Mucosa of rectum (tissue), 2 donors: ENCODE measurements around the gene OSCP1.

ENCODE experiments used
- H3K27ac ChIP-seq, 2 donors: one replicate each; pipeline ENCODE4 v1.7.0; 2013; ENCODE audit warnings: inconsistent platforms in 2 of 2, low read depth in 2 of 2, low read length in 2 of 2
- H3K27me3 ChIP-seq, 2 donors: one replicate each; pipeline ENCODE4 v1.7.0; 2013; ENCODE audit warnings: low read length in 2 of 2; ENCODE audit not compliant: control insufficient read depth in 2 of 2, insufficient read depth in 2 of 2
- H3K36me3 ChIP-seq, 2 donors: one replicate each; pipeline ENCODE4 v1.7.0; 2013; ENCODE audit warnings: low read length in 2 of 2; ENCODE audit not compliant: control insufficient read depth in 2 of 2, insufficient read depth in 2 of 2
- H3K4me1 ChIP-seq, 2 donors: one replicate each; pipeline ENCODE4 v1.7.0; 2013; ENCODE audit warnings: low read length in 2 of 2, mild to moderate bottlenecking in 1 of 2; ENCODE audit not compliant: control insufficient read depth in 2 of 2, insufficient read depth in 2 of 2
- H3K4me3 ChIP-seq, 2 donors: one replicate each; pipeline ENCODE4 v1.7.0; 2013; ENCODE audit warnings: low read length in 2 of 2
- H3K9ac ChIP-seq, 2 donors: one replicate each; pipeline ENCODE4 v1.7.0; 2013; ENCODE audit warnings: low read length in 2 of 2, low read depth in 1 of 2, mild to moderate bottlenecking in 1 of 2
- H3K9me3 ChIP-seq, 2 donors: one replicate each; pipeline ENCODE4 v1.7.0; 2013; ENCODE audit warnings: low read length in 2 of 2; ENCODE audit not compliant: control insufficient read depth in 2 of 2
- donor health status: healthy.
- donor health status: Normal muscosa, but diverticular disease.

Gene OSCP1

GRCh38 chr1:36475910-36476604, 25.8 kb upstream of the OSCP1 start:
- Histone ChIP-seq H3K4me3 (no peak overlapping the region), H3K27me3 (peaks cover 0 to 2% of the 10 kb centered on the region in 2 donors), H3K9me3 (no peaks in the 10 kb centered on the region), H3K36me3 (no peaks in the 10 kb centered on the region), H3K9ac (no peak overlapping the region), H3K4me1 (no peaks in the 10 kb centered on the region), H3K27ac (no peak overlapping the region)

GRCh38 chr1:36475341-36475740, 25.1 kb upstream of the OSCP1 start:
- Histone ChIP-seq H3K27me3 (peaks cover 0 to 2% of the 10 kb centered on the region in 2 donors), H3K27ac (no peak overlapping the region), H3K9me3 (no peaks in the 10 kb centered on the region), H3K9ac (no peak overlapping the region), H3K4me3 (no peak overlapping the region), H3K4me1 (no peaks in the 10 kb centered on the region), H3K36me3 (no peaks in the 10 kb centered on the region)

- Histone ChIP-seq H3K9me3 (no peaks in the 10 kb centered on the region), H3K4me3 (no peak overlapping the region), H3K36me3 (no peaks in the 10 kb centered on the region), H3K27ac (no peak overlapping the region), H3K9ac (no peak overlapping the region), H3K27me3 (no peaks in the 10 kb centered on the region), H3K4me1 (no peaks in the 10 kb centered on the region)
Measured at GRCh38 chr1:36472656-36473055, 22.4 kb upstream of the OSCP1 start.

- Histone ChIP-seq H3K27me3 (no peaks in the 10 kb centered on the region), H3K4me1 (no peaks in the 10 kb centered on the region), H3K36me3 (no peaks in the 10 kb centered on the region), H3K9ac (no peak overlapping the region), H3K4me3 (no peak overlapping the region), H3K27ac (no peak overlapping the region), H3K9me3 (no peaks in the 10 kb centered on the region)
Measured at GRCh38 chr1:36471830-36472641, 21.8 kb upstream of the OSCP1 start.

- Histone ChIP-seq H3K9ac (no peak overlapping the region), H3K27me3 (no peaks in the 10 kb centered on the region), H3K4me1 (peaks cover 0 to 8% of the 10 kb centered on the region in 2 donors), H3K27ac (no peak overlapping the region), H3K4me3 (no peak overlapping the region), H3K36me3 (no peaks in the 10 kb centered on the region), H3K9me3 (no peaks in the 10 kb centered on the region)
Measured at GRCh38 chr1:36469163-36469562, 18.9 kb upstream of the OSCP1 start.

GRCh38 chr1:36467700-36468455, 17.6 kb upstream of the OSCP1 start:
- Histone ChIP-seq H3K9me3 (no peaks in the 10 kb centered on the region), H3K27me3 (no peaks in the 10 kb centered on the region), H3K4me1 (peaks cover 7 to 16% of the 10 kb centered on the region in 2 donors), H3K4me3 (no peak overlapping the region), H3K27ac (no peak overlapping the region), H3K9ac (no peak overlapping the region), H3K36me3 (no peaks in the 10 kb centered on the region)

- H3K9ac ChIP-seq = no peak overlapping the region
- H3K27me3 ChIP-seq = no peaks in the 10 kb centered on the region
- H3K27ac ChIP-seq = no peak overlapping the region
- no peak overlapping the region for H3K4me3 ChIP-seq
- H3K4me1 ChIP-seq = peaks cover 7 to 16% of the 10 kb centered on the region in 2 donors
- H3K36me3 ChIP-seq = no peaks in the 10 kb centered on the region
- no peaks in the 10 kb centered on the region for H3K9me3 ChIP-seq
Measured at GRCh38 chr1:36467027-36467410, 16.8 kb upstream of the OSCP1 start.

GRCh38 chr1:36466370-36467026, 16.2 kb upstream of the OSCP1 start:
- no peak overlapping the region for H3K9ac ChIP-seq
- peaks cover 7 to 16% of the 10 kb centered on the region in 2 donors for H3K4me1 ChIP-seq
- no peaks in the 10 kb centered on the region for H3K27me3 ChIP-seq
- H3K9me3 ChIP-seq = no peaks in the 10 kb centered on the region
- no peak overlapping the region for H3K4me3 ChIP-seq
- H3K27ac ChIP-seq = no peak overlapping the region
- H3K36me3 ChIP-seq = peaks cover 0 to 2% of the 10 kb centered on the region in 2 donors

- Histone ChIP-seq H3K27me3 (no peaks in the 10 kb centered on the region), H3K9ac (no peak overlapping the region), H3K27ac (no peak overlapping the region), H3K36me3 (peaks cover 6 to 8% of the 10 kb centered on the region in 2 donors), H3K9me3 (no peaks in the 10 kb centered on the region), H3K4me1 (peaks cover 7 to 16% of the 10 kb centered on the region in 2 donors), H3K4me3 (no peak overlapping the region)
Measured at GRCh38 chr1:36465731-36466369, 15.6 kb upstream of the OSCP1 start.
